ENCODE data around the gene SNX3. TPM values are rescaled to one million over a fixed set of nuclear protein-coding genes. Genes with fewer than 3 reads are reported as not detected.

Gene SNX3
- total RNA-seq, 1 experiment from 2014 or later = 158 TPM

DNA sequence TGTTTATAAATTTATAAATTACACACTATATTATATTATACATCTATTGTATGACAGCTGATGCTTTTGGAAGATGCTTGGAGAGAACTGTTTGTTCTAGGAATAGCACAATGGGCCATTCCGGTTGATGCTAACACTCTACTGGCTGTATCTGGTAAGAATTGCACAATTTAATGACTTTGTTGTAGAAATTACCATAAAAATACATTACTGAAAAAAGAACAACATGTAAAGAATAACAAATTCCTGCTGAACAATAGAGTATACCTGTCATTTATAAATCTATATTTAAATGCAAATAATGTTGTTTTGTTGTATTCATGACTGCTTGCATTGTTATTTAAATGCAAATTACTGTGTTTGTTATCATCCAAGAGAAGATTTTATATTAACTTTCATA, 80.6 kb downstream of the SNX3 start:
- Mint-ChIP-seq H3K4me1 (ENCODE audit: low read depth, unreplicated experiment) (no peaks in the 10 kb centered on the region), H3K4me3 (ENCODE audit: low read depth, unreplicated experiment) (no peak overlapping the region), H3K36me3 (ENCODE audit: insufficient read depth, unreplicated experiment) (peaks cover 6% of the 10 kb centered on the region), H3K27ac (ENCODE audit: unreplicated experiment) (no peak overlapping the region), H3K9me3 (ENCODE audit: low read depth, unreplicated experiment) (no peaks in the 10 kb centered on the region), H3K27me3 (ENCODE audit: unreplicated experiment) (peaks cover 24% of the 10 kb centered on the region)
- no peak for DNase-seq
- TF ChIP-seq CTCF (IDR thresholded peaks at IDR 0.05; ENCODE audit: unreplicated experiment) = no peak
- intact Hi-C loops (cut with micrococcal nuclease; ENCODE audit: unreplicated experiment) = no loop called here
- no TSS peak for BruUV-seq (replicated peaks)
- CTCF ChIA-PET = interaction anchor here (0.5 kb wide), 1 partner anchor 810 kb away, joined by 3 read pairs; no protein-coding TSS in a partner anchor

DNA sequence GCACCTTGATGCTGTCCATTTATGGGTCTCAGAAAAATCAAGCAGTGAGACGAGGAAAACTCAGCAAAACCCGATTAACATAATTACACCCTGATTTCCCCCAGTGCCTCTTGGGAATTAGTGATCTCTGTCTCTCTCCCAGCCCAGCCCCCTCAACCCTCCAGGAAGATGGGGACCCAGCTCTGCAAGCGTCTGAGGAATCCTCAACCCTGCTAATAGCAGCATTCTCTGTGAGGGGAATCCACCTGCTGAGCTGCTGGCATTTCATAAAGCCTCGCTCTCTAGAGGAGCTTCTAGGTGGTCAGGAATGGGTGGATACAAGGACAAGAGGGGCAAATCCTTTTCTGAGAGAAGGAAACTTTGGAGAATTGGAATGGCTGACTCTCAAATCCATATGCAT, 81.1 kb downstream of the SNX3 start:
- no peak for DNase-seq
- no peak for TF ChIP-seq CTCF (IDR thresholded peaks at IDR 0.05; ENCODE audit: unreplicated experiment)
- H3K4me1 Mint-ChIP-seq (ENCODE audit: low read depth, unreplicated experiment) = no peaks in the 10 kb centered on the region
- CTCF ChIA-PET = no interaction called here
- H3K27ac Mint-ChIP-seq (ENCODE audit: unreplicated experiment) = no peak overlapping the region
- H3K36me3 Mint-ChIP-seq (ENCODE audit: insufficient read depth, unreplicated experiment) = peaks cover 10% of the 10 kb centered on the region
- peaks cover 28% of the 10 kb centered on the region for H3K27me3 Mint-ChIP-seq (ENCODE audit: unreplicated experiment)
- no TSS peak for BruUV-seq (replicated peaks)
- no peak overlapping the region for H3K4me3 Mint-ChIP-seq (ENCODE audit: low read depth, unreplicated experiment)
- intact Hi-C loops (cut with micrococcal nuclease; ENCODE audit: unreplicated experiment) = loop anchor here (10.0 kb wide), 1 partner anchor 315 kb away; no protein-coding TSS in a partner anchor
- no peaks in the 10 kb centered on the region for H3K9me3 Mint-ChIP-seq (ENCODE audit: low read depth, unreplicated experiment)

- Mint-ChIP-seq H3K27me3 (ENCODE audit: unreplicated experiment) (peaks cover 41% of the 10 kb centered on the region), H3K4me1 (ENCODE audit: low read depth, unreplicated experiment) (no peaks in the 10 kb centered on the region), H3K4me3 (ENCODE audit: low read depth, unreplicated experiment) (peak overlapping the region; percentile 84), H3K9me3 (ENCODE audit: low read depth, unreplicated experiment) (no peaks in the 10 kb centered on the region), H3K36me3 (ENCODE audit: insufficient read depth, unreplicated experiment) (peaks cover 10% of the 10 kb centered on the region), H3K27ac (ENCODE audit: unreplicated experiment) (no peak overlapping the region)
- no peak for TF ChIP-seq CTCF (IDR thresholded peaks at IDR 0.05; ENCODE audit: unreplicated experiment)
- CTCF ChIA-PET = interaction anchor here (0.7 kb wide), 1 partner anchor 62 kb away, joined by 4 read pairs; no protein-coding TSS in a partner anchor
- intact Hi-C loops (cut with micrococcal nuclease; ENCODE audit: unreplicated experiment) = loop anchor here (10.0 kb wide), 1 partner anchor 318 kb away; no protein-coding TSS in a partner anchor
- BruUV-seq (replicated peaks) = no TSS peak
- DNase-seq = no peak
Observed at GRCh38 chr6:108176281-108177089, 84.4 kb downstream of the SNX3 start.

- CTCF ChIA-PET = interaction anchor here (0.7 kb wide), 1 partner anchor 61 kb away, joined by 4 read pairs; no protein-coding TSS in a partner anchor
- BruUV-seq (replicated peaks) = no TSS peak
- H3K4me3 Mint-ChIP-seq (ENCODE audit: low read depth, unreplicated experiment) = peak overlapping the region; percentile 84
- DNase-seq = peak; percentile 39
- H3K9me3 Mint-ChIP-seq (ENCODE audit: low read depth, unreplicated experiment) = no peaks in the 10 kb centered on the region
- H3K36me3 Mint-ChIP-seq (ENCODE audit: insufficient read depth, unreplicated experiment) = peaks cover 10% of the 10 kb centered on the region
- H3K27me3 Mint-ChIP-seq (ENCODE audit: unreplicated experiment) = peaks cover 47% of the 10 kb centered on the region
- intact Hi-C loops (cut with micrococcal nuclease; ENCODE audit: unreplicated experiment) = loop anchor here (10.0 kb wide), 1 partner anchor 319 kb away; no protein-coding TSS in a partner anchor
- no peaks in the 10 kb centered on the region for H3K4me1 Mint-ChIP-seq (ENCODE audit: low read depth, unreplicated experiment)
- peak; percentile 35 for TF ChIP-seq CTCF (IDR thresholded peaks at IDR 0.05; ENCODE audit: unreplicated experiment)
- H3K27ac Mint-ChIP-seq (ENCODE audit: unreplicated experiment) = no peak overlapping the region
Observed at GRCh38 chr6:108175592-108176279, 85.1 kb downstream of the SNX3 start.

All from Calu3 (cell line).